HG02943 (cell line): ENCODE data around the gene GMIP.
"Not testable (repeated sequence)": the region's sequence is repeated elsewhere in the genome, so short reads cannot be mapped to it uniquely, and the experiment has no call there.

Experiments
- ATAC-seq: cut with Tn5 transposase; IDR thresholded peaks from one replicate; pipeline ENCODE4 v1.9.1; 2021; ENCODE audit warnings: mild to moderate bottlenecking, low read depth, moderate library complexity; ENCODE audit not compliant: unreplicated experiment

The GMIP gene, protein sequence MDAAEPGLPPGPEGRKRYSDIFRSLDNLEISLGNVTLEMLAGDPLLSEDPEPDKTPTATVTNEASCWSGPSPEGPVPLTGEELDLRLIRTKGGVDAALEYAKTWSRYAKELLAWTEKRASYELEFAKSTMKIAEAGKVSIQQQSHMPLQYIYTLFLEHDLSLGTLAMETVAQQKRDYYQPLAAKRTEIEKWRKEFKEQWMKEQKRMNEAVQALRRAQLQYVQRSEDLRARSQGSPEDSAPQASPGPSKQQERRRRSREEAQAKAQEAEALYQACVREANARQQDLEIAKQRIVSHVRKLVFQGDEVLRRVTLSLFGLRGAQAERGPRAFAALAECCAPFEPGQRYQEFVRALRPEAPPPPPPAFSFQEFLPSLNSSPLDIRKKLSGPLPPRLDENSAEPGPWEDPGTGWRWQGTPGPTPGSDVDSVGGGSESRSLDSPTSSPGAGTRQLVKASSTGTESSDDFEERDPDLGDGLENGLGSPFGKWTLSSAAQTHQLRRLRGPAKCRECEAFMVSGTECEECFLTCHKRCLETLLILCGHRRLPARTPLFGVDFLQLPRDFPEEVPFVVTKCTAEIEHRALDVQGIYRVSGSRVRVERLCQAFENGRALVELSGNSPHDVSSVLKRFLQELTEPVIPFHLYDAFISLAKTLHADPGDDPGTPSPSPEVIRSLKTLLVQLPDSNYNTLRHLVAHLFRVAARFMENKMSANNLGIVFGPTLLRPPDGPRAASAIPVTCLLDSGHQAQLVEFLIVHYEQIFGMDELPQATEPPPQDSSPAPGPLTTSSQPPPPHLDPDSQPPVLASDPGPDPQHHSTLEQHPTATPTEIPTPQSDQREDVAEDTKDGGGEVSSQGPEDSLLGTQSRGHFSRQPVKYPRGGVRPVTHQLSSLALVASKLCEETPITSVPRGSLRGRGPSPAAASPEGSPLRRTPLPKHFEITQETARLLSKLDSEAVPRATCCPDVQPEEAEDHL

DNA sequence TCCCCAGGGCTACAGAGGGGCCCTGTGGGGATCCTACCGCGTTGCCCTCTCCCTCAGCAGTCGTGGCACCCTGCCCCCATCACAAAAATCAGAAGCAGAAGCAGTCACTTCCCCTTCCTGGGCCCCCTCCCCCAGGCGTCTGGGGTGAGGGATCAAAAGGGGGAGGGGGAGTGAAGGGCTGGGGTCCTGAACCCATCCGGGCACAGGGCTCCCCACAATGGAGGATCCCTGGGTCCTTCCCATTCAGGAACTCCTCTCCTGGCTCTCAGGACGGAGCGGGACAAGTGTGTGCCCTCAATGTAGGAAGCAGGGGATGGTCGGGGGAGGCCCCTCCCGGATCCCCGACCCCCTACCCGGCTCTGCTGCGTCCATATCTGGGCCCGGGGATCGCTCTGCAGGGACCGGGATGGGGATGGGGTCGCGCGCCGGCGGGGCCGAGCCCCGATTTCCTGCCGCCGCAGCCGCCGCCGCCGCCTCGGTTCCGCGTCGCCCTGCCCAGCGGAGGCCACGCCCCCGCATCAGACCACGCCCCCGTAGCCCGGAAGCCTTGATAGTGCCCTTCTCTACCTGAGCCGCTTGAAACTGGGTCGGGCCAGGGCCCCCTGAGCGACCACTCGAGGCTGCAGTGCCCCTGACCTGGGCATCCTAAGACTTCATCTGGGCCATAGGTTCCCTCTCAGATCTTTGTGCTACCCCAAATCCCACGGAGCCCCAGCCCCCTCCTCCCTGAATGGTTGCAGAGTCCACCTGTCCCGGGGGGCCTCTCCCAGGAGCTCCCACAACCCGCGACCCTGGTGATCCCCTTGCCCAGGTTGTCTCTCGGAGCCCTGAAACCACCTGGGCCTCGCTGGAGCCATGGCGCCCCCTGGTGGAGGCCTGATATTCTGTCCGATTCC is at the start of gene GMIP:
GMIP (minus strand) TSS at position 500 of the 896 bp plus-strand sequence; CDS start at position 372, 128 bp downstream.
- ATAC-seq, result peak; percentile 84

DNA sequence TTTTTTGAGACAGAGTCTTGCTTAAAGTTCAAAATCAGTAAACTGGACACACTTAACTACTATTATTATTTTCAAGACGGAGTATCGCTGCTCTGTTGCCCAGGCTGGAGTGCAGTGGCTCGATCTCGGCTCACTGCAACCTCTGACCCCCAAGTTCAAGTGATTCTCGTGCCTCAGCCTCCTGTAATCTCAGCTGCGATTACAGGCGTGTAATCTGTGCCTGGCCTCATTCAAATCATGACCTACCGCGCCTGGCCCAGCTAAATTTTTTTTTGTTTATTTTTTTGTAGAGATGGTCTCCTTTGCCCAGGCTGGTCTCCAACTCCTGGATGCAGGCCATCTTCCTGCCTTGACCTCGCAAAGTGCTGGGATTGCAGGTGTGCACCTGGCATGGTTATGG is 48.2 kb upstream of the GMIP start:
- no peak for ATAC-seq

DNA sequence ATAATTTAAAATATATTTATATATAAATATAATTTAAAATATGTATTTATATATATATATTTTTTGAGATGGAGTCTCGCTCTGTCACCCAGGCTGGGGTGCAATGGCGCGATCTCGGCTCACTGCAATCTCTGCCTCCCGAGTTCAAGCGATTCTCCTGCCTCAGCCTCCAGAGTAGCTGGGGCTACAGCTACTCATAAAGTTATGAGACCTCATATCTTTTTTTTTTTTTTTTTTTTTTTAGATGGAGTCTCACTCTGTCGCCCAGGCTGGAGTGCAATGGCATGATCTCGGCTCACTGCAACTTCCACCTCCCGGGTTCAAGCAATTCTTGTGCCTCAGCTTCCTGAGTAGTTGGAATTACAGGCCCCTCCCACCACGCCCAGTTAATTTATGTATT is 45.6 kb upstream of the GMIP start:
- ATAC-seq, result not testable (repeated sequence)

DNA sequence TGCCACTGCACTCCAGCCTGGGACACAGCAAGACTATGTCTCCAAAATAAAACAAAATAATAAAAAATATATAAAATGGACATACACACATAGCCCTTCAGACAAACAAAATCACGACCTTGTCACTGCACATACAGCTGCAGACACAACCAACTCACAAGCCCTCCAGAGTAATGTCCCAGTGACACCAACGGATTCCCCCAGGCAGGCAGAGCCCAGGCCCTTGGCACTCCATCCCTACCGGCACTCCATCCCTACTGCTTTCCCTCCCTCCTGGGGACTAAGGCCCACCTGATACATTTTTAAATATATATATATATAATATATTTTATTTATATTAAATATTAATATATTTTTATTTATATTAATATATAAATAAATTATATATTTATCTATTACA is 43.6 kb upstream of the GMIP start:
- no peak for ATAC-seq

DNA sequence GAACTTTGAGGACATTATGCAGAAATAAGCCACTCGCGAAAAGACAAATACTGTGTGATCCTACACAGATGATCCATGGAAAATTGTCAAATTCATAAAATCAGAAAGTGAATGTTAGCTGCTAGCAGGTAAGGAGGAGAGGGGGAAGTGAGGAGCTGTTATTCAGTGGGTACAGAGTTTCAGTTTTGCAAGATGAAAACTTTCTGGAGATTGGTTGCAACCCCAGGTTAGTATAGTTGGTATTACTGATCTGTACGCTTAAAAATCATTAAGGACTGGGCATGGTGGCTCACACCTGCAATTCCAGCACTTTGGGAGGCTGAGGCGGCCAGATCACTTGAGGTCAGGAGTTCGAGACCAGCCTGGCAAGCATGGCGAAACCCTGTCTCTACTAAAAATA is 43.1 kb upstream of the GMIP start:
- ATAC-seq, result no peak

DNA sequence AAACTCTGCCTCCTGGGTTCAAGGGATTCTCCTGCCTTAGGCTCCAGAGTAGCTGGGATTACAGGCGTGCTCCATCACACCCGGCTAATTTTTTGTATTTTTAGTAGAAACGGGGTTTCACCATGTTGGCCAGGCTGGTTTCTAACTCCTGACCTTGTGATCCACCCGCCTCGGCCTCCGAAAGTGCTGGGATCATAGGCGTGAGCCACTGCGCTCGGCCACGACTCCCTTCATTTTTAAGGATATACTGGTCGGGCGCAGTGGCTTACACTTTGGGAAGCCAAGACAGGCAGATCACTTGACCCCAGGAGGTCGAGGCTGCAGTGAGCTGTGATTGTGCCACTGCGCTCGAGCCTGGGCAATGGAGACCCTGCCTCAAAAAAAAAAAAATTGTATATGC is 42.7 kb upstream of the GMIP start:
- ATAC-seq, result not testable (repeated sequence)

DNA sequence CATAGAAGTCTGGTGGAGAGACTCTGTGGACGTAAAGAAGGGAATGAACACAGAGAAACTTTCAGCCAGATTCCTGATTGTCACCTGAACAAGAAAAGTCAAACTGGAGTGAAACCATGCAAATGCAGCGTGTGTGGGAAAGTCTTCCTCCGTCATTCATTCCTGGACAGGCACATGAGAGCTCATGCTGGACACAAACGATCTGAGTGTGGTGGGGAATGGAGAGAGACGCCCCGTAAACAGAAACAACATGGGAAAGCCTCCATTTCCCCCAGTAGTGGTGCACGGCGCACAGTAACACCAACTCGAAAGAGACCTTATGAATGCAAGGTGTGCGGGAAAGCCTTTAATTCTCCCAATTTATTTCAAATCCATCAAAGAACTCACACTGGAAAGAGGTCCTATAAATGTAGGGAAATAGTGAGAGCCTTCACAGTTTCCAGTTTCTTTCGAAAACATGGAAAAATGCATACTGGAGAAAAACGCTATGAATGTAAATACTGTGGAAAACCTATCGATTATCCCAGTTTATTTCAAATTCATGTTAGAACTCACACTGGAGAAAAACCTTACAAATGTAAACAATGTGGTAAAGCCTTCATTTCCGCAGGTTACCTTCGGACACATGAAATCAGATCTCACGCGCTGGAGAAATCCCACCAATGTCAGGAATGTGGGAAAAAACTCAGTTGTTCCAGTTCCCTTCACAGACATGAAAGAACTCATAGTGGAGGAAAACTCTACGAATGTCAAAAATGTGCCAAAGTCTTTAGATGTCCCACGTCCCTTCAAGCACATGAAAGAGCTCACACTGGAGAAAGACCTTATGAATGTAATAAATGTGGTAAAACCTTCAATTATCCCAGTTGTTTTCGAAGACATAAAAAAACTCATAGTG is 36.0 kb upstream of the GMIP start:
- ATAC-seq, result no peak

DNA sequence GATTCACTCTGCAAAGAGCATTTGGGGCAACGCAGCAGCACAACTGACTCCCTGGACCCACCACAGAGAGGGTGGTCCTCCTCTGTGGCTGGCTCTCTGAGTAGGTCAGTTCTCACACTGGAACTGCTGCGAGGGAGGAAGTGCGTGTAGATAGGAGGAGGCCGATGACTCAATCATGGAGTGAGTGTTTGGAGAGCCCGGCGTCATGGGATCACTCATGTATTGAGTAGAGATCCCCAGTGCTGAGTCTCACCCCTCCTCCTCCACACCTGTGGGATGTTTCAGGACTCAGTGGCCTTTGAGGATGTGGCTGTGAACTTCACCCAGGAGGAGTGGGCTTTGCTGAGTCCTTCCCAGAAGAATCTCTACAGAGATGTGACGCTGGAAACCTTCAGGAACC is 34.1 kb upstream of the GMIP start:
- ATAC-seq, result no peak

DNA sequence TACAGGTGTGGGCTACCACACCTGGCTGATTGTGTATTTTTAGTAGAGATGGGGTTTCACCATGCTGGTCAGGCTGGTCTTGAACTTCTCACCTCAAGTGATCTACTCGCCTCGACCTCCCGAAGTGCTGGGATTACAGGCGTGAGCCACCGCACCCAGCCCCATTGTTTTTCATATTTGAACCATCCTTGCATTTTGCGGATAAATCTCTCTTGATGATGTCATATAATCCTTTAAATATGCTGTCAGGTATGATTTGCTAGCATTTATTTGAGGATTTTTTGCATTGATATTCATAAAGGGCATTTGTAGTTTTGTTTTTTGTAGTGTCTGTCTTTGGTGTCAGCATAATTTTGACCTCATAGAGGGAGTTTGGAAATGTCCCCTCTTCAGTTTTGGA is 30.9 kb upstream of the GMIP start:
- ATAC-seq, result no peak

DNA sequence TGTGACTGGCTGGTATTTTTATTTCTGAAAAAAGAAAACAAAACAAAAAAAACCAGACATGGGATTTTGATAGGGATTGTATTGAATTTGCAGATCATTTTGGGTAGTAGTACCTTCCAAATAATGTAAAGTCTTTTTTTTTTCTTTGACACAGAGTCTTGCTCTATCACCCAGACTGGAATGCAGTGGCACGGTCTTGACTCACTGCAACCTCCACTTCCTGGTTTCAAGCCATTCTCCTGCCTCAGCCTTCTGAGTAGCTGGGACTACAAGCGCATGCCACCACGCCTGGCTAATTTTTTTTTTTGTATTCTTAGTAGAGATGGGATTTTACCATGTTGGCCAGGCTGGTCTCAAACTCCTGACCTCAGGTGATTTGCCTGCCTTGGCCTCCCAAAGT is 29.4 kb upstream of the GMIP start:
- ATAC-seq, result no peak

DNA sequence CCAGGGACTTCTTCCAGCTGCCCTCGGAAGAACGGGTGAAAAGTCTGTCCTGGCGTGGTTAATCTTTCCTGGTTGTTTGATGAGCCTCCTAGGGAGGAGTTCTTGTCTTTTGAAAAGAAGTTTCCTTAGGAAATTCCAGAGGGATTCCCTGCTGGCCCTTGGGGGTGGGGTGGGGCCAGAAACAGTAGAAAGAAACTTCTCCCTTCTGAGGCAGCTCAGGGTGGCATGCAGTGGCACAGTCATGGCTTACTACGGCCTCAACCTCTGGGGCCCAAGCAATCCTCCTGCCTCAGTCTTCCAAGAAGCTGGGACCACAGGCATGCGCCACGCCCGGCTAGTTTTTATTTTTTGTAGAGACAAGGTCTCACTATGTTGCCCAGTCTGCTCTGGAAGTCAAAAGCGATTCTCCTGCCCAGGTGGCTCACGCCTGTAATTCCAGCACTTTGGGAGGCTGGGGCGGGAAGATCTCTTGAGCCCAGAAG is 26.7 kb upstream of the GMIP start:
- no peak for ATAC-seq

DNA sequence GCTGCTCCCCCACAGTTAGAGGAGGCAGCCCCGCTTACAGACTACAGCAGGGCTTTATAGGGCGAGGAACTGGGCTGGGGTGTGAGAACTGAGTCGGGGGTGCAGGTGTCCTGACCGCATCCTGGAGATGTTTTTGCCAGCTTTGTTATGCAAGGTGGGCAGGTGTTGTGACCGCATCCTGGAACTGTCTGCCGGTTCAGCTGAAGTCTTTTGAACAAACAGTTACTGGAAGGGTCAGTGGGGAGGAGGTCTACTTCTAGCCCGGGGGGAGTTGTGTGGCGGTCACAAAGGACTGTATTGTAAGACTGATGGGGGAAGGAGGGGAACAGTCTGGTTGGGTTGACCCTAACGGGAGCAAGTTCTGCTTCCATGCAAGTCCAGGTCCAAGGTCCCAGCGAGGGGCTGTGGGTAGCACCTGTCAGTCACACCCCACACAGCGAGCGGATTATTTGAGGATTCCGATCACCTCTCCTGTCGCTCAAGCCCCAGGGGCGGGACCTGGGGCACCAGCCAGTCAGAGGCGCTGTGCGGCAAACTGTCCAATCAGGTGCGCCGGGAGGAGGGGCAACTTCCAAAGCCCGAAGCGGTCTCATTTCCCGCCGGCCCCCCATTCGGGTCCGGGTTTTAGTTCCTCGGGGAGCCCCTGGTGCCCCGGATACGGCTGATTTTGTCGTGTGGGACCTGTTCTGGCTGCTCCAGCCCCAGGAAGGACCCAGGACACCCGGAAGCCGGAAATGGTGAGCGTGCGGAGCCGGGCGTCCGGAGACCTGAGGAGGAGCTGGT is 25.0 kb upstream of the GMIP start, which contains the start of gene ZNF101:
ZNF101 (plus strand) TSS at position 610 of the 783 bp plus-strand sequence; CDS start at position 735, 125 bp downstream.
- peak; percentile 56 for ATAC-seq

DNA sequence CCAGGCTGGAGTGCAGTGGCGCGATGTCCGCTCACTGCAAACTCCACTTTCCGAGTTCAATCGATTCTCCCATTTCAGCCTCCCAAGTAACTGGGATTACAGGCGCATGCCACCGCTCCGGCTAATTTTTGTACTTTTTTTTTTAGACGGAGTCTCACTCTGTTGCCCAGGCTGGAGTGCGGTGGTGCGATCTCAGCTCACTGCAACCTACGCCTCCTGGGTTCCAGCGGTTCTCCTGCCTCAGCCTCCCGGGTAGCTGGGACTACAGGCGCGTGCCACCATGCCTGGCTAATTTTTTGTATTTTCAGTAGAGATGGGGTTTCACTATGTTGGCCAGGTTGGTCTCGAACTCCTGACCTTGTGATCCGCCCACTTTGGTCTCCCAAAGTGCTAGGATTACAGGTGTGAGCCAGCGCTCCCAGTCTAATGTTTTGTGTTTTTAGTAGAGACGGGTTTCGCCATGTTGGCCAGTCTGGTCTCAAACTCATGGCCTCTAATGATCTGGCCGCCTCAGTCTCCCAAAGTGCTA is 22.0 kb upstream of the GMIP start:
- ATAC-seq, result not testable (repeated sequence)

DNA sequence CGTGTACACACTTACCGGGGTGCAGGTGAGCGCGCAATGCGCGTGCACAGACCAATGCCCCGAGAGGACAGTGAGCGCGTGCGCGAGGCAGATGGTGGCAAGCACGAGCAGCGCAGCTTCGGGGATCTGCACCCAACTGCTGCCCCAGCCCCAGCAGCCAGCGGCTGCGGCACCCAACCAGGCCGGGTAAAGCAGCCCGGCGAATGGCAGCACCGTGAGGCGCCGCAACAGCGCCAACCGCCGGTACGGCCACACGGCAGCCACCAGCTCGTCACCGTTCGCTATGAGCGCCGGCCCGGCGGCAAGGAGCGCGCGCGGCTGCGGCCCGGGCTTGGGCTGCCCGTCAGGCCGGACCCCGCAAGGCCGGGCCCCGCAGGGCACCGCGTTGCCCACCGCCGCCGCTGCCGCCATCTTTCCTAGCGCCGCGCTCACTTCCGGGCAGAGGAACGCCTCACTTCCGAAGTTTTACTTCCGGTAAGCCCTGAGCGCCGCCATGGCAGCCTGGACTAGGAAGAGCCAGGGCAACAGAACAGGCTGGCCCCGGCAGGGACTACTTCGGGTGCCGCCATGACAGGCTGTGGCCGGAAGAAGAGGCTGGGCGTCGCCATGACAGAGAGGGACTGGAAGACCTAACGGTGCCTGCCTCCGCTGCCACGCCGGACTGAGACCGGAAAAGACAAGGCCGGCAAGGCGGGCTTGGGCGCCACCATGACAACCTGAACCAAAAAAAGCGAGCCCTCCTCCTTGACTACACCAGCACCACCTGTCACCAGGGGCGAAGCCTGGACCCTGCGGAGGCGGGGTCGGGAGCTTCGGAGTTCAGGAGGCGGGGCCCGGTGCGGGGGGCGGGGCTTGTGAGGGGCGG is 20.0 kb upstream of the GMIP start, which contains the start of gene ATP13A1:
ATP13A1 (minus strand) TSS at position 421 of the 865 bp plus-strand sequence; CDS start at position 411, 10 bp downstream.
- peak; percentile 73 for ATAC-seq

DNA sequence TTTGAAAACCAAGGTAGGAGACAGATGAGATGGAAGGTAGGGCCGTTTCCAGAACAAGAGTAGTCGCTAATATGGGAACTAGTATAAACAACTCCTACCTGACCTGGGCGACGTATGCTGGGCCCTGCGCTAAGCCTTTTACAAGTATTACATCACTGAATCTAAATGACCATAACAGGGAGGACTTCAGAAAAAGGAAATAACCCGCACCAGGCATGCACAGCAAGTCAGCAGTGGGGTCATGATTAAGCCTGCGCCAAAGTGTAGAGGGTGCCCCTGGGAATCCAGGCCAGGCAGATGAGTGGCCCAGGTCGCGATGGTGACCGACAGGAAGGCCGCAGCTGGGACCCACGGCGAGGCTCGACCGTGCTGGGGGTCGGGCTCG is 19.4 kb upstream of the GMIP start:
- ATAC-seq, result no peak

DNA sequence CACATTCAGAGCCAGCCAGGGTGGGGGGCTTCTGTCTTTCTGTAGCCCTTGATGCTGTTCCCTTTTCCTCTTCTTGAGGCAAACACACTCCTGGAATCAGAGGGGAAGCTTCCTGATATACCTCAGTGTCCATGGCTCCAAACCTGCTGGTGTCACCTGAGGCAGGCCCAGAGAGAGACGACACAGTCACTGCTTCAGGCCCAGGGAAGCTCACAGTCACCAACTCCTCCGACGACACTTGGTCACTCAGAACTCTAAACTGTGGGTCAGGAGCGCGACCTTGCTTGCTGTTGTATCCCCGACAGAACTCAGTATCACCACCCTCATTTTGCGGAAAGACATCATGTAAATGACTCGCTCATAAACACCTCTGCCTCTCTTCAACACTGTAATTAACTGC is 18.9 kb upstream of the GMIP start:
- ATAC-seq, result no peak

DNA sequence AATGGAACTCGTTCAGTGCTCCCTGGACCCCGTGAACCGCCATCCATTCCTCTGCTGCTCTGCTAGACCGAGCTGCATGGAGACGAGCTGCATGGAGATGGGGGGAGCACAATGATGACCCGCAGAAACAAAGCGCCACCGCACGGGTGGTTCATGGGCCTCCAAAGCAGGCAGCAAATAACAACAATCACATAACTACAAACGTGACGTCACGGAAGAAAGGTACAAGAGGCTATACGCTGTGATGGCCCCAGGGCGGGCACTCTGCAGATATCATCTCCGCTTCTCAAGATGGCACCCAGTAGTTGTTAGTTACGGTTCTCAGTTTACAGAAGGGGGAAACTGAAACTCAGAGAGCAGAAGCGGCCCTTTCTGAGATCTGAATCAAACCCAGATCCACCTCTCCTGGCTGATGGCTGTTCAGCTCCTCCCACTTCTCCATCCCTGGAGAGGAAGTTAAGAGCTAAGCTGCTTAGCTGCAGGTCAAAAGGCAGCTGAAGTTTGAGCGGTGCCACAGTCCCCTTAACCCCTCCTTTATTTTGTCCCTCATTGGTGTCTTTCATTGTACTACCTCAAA is 18.3 kb upstream of the GMIP start:
- peak; percentile 35 for ATAC-seq
